Inflammatory macrophage (primary cell): ENCODE results near the gene RAC3.

Experiments
- DNase-seq, 2 donors: peaks; one replicate each; pipeline ENCODE4 v3.0.0-alpha.2; 2020 to 2022

The RAC3 gene

DNA sequence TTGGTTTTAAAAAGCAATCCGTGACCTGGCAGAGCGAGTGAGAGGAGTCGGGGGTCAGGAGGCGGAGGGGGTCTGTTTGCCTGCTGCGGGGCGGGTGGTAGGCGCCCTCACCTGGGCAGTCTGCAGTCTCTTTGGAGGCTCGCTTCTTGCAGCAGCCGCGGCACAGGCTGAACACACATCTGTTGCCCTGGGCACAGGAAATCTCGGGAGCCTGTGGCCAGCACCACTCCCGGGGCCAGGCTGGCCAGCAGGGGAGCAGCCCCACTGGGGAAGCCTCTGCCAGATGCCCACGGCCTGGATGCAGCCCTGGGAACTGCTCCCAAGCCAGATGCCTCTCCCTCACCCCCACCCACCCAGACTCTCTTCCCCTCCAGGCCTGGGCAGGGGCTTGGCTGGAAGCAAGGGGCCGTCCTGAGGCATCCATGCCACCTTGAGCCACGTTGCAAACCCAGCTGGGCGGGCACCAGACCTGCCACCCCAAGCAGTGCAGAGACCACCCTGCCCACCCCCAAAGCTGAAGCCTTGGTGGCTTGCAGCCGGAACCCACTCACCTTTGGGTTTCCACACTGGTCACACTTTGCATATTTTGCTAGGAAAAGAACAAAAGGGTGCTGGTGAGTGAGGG is 26.9 kb downstream of the RAC3 start:
- DNase-seq = no peak

DNA sequence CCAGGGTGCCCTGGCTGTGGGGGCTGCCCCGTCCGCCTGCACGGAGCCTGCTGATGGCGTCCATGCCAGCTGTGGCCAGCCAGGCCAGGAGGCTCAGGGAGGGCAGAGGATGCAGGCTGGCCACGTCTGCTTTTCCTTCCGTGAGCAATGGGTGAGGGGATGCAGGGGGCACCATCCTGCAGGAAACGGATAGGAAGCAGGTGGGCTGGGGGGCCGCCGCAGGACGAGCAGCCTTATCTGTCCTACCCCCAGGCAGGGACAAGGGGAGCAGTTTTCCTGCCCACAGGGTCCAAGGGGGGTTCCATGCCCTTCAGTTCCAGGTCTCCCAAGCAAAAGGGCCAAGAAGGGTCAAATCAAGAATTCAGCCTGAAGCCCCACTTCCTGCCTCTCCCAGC is 27.4 kb downstream of the RAC3 start:
- DNase-seq = no peak

DNA sequence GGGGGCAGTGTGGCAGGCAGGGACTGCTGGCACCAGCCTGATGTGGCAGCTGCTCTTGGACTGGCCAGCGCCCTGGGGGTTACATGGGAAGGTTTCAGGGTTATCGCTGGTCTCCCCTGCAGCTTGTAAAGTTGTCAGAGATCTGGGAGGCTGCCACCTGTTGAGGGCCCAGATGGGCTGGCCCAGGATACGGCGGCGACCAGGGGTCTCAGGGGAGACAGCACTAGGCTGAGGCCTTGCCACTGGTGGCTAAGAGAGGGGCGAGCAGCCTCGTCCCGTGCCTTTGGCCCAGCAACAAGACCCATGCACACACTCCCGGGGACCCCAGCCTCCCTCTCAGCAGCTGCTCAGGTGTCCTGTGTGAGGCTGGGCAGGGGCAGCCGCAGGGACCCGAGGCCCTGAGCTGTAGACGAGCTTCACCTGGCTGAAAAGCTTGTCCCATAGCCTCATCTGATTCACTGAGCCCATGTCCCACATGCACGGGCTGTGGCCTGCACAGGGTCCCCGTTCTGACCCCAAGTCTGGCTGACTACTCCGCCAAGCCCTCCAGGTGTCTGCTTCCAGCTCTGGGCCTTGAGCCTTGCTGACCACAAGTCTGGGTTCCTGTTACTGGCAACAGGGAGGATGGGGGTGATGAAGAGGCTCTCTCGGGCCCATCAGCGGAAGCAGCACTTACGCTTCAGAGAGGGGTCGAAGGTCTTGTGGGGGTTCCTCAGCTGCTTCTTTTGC is 28.0 kb downstream of the RAC3 start:
- no peak for DNase-seq

DNA sequence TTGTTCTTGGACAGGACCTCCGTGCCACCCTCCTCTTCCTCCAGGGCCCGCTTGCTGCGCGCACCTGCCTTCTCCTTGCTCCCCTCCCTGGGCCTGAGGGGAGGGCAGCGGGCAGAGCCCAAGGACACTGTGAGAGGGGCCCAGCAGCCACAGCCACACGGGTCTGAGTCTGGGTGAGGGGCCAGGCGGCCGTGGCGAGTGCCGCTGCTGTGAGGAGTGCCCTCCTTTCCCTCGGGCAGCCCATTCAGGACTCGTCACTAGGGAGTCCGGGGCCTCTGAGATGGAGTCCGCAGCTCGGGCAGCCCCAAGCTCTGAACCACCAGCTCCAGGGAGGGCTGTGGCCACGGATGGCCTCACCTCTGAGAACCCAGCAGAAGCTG is 28.5 kb downstream of the RAC3 start:
- no peak for DNase-seq

DNA sequence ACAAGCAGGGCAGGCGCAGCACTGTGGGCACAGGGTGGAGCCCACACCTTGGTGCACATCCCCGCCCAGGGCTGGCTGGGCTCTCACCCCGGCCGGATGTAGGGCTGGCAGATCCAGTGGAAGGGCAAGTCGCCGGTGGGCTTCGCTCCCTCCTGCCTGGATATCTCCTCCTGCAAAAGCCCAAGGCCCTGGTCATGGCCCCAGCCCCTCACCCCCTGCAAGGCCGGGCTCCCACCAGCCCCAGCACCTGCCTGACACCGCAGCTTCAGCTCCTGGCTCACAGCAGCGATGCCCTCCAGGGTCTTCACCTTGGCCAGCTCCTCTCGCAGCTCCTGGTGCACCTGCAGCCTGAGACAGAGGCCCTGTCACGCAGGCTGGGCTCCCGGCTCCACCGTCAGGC is 29.1 kb downstream of the RAC3 start:
- no peak for DNase-seq

DNA sequence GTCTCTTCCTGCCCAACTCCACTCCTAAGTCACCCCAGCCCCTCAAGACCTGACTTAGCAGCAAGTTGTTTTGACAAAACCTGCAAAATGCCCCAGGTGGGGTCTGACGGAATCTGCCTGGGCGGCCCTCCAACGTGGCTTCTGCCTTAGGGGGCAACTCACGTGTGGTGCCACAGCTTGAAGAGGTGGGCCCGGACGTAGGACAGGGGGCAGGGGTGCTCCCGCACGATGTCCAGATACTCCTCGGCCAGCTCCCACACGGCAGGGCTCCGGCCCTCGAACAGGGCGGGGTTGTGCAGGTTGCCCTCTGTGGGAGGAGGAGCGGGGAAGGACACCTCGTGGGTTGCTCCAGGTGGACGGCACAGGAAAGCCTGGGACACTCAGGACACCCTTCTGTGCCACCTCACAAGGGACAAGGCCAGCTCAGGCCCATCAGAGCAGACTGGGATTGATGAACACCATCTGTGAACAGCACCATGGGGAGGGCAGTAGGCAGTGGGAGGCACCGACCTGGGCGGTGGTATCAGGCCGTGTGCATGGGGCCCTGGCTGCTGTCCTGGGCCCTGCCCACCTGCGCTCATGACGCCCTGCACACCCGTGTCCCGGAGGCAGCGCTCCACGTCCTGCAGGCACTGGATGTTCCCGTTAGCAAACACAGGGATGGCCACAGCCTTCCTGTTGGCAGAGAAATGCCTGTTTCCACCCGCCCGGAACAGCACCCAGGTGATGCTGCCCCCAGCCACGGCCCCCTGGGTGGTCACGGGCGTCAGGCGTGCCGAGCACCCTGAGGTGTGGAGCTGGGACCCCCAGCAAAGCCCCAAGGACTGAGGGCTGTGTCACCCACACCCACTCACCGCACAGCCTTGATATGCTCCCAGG is 29.8 kb downstream of the RAC3 start:
- no peak for DNase-seq

DNA sequence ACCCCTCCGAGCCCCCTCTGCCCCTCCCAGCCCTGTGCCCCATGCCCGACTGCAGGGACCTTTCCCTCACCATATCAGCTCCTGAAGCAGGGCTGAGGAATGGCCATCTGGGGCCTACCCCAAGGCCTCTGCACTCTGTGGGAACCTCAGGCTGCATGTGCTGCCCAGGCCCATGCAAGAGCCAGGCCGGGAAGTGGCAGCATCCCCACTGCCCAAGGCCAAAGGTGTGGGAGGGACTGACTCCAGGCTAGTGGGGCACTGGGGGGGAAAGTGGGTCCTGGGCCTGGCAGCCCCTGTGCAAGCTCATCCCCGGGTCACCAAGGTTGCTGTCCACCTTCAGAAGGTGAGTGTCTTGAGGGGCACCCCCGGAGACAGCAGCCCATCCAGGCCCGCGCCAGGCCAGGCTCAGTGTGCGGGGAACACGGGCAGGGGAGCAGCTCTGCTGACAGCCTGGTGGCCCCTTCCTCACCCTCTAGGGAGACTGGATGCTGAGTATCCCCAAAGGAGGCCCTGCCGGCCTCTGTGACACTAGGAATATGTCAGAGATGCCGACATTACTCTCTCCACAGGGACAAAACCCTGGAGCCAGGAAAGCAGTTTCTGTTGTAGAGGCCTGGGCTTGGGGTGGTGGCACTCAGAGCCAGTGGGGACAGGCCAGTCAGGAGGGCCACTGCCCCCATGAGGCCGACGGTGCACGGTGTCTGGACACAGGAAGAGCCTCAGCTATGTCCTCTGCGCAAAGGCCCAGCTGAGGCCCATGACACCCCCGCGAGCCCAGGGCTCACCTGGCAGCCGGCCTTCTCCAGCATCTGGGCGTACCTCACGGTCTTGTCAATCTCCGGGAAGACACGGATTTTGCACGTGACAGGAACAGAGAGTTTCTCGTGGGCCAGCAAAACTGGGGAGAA is 30.9 kb downstream of the RAC3 start:
- DNase-seq = peak in 1 of 2 donors; percentile 11

DNA sequence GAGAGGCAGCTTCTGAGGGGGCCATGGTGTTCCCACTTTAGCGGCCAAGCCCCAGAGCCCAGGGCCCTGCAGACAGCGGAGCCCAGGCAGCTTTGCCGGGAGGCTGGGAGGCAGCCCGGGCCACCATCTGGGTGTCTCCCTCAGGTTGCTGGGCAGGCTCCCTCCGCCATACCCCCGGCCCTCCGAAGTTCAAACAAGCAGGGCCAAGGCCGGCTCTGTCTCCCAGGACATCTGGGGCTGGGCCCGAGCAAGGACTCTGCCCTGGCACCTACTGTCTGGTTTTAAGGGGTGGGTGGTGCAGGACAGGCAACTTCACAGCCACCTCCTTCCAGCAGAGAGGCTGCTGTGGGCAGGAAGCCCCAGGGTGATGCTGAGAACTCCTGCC is 31.5 kb downstream of the RAC3 start:
- no peak for DNase-seq

DNA sequence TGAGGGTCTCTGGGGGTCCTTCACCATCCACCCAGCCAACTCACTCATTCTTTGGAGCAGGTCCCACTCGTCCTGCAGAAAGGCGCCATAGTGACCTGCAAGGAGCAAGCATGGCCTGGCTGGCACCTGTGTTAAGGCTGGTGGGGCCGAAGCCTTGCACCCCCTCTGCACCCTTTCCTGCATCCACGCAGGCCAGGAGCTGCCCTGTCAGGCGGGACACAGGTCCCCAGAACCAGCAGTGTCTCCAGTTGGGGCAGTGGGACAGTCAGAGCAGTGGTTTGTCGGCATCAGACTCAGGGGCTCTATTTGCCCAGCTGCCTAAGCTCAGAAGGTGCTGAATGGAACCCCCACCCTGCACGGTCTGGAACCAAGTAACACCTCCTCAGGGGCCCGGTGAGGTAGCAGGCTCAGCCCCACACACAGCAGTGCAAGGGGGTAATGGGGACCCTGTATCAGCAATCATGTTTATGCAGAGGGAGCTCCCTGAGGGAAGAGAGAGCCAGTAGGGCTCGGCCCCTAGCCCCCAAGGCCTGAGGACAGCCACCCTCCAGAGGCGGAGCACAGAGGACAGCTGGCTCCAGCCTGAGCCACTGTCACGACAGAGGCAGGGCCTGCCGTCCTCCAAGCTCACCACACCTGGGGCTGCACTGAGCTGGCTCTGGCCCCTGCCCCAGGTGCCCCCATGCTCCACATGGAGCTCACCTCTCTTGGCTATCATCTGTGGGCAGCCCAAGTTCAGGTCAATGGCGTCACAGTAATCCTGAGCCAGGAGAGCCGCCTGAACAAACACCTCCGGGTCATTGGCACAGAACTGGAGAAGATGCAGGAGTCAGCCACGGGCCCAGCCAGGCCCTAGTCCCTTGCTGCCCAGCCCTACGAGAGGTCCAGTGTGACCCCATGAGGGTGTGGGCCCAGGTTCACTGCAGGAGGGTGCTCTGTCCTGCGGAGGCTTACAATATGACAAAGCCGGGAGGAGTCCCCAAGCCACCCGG is 32.2 kb downstream of the RAC3 start:
- no peak for DNase-seq

DNA sequence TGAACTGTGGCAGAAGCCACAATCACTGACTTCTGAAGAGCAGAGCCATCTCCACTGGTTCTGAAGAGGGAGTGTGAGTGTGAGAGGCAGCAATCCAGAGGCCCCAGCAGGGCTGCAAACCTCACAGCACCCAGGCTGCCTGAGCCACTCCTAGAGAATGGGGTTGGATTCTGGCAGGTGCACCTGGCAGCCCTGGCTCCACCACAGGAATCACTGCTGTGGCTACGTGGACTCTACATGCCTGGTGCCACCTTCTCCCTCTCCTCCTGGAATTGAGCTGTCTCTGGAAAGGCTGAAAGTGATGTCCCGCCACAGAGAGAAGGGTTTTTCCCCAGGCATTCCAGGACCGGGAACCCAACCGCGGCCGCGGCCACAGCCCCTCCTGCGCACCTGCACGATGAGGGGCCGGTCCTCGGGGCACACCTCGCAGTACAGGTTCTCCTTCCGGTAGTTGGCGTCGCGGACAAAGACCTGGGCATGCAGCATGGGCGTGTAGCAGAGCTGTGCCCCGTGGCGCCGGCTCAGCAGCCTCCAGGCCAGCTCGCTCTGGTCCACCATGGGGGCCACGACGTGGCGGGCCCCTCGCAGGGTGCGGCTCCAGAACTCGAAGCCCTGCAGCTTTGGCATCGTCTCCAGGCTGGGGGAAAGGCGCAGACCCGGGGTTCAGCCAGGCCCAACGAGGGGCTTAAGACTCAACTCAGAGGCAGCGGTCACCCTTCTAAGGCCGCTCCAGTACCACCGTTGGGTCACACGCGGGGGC is 33.1 kb downstream of the RAC3 start:
- no peak for DNase-seq

DNA sequence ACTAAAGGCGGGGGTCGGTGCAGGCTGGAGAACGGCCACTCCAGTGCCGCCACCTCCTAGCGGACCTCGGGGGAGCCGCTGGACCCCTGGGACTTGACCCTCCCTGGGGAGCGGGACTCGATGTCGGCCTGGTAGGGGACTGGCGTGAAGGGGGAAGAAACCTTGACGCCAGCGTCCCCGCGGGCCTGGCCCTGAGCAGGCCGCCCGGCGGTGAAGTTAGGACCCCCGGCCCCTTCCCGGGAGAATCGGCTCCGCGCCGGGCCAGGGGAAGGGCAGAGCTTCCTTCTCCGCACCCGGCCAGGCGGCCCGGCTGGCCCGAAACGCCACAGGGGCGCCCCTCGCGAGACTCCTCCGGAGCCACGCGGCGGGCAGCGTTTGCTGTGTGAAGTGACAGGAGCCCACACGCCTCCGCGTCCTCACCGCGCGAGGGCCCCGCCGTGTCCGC is 33.7 kb downstream of the RAC3 start:
- peak in 1 of 2 donors; percentile 37 for DNase-seq

DNA sequence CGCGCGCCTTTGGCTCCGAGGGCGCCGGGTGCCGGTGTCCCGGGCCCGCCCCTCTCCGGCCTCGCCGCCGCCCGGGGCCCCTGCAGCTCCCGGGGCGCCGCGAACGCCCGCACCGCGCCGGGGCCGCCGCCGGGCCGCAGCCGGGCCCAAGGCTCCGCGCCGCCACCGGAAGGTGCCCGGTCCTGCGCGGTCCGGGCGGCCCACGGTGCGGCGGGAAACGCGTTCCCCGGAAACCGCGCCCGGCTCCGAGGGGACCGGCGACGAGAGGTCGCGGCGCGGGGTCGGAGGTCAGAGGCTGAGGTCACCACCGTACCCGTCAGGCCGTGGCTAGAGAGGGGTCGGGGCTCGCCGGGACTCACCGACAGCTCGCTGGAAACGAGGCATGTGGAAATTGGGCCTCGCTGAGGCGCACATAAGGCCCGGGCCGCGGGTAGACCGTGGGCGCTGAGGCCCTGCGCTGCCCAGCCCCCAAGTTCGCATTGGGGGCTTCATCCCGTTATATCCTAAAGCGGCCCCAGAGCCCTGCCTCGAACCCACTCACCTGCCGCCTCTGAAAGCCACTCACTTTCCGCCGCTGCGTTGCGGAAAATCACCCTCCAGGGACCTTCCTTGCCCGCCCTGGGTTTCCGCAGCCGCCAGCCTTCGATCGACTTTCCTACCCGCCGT is 34.3 kb downstream of the RAC3 start, which contains the start of gene DUS1L:
Gene DUS1L (minus strand): TSS at position 167 of the 666 bp plus-strand sequence. CDS start 745 bp downstream, outside the sequence.
- DNase-seq = peak; percentile 67 to 74

DNA sequence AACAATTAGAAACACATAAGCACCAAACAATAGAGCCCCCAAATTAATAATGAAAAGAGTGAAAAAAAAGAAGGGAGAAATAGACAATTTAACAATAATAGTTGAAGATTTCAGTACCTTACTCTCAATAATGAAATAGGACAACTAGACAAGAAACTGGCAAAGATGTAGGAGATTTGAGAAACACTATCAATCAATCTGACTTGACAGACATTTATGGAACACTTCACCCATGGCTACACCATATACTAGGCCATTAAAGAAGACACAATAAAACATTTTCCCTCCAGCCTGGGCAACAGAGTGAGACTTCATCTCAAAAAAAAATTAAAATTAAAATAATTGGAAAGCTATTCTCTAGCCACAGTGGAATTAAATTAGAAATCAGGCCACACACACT is 39.1 kb downstream of the RAC3 start:
- DNase-seq = no peak

DNA sequence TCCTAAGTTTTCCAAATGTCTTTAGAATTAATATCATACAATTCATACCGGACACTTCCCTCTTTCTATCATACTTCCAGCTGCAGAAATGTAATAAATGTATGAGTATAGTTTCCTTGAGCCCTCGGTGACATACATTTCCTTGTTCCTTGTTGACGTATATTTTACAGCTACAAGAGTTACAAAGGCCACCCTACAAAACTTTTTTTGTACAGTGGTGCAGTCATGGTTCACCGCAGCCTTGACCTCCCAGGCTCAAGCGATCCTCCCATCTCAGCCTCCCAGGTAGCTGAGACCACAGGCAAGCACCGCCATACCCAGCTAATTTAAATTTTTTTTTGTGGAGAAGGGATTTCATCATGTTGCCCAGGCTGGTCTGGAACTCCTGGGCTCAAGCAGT is 41.3 kb downstream of the RAC3 start:
- DNase-seq = no peak

DNA sequence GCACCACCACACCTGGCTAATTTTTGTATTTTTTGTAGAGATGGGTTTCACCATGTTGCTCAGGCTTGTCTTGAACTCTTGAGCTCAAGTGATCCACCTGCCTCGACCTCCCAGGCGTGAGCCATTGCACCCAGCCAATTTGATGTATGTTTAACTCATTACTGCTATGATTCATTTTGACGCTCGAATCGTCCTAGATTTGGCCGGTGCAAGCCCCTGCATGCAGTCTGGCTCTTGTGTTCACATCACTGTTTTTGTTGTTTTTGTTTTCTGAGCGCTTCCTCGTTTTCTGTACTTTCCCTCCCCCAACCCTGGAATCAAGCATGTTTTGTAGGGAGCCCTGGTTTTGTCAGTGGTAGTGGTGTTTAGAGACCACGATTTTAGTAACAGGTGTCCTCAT is 42.0 kb downstream of the RAC3 start:
- no peak for DNase-seq

DNA sequence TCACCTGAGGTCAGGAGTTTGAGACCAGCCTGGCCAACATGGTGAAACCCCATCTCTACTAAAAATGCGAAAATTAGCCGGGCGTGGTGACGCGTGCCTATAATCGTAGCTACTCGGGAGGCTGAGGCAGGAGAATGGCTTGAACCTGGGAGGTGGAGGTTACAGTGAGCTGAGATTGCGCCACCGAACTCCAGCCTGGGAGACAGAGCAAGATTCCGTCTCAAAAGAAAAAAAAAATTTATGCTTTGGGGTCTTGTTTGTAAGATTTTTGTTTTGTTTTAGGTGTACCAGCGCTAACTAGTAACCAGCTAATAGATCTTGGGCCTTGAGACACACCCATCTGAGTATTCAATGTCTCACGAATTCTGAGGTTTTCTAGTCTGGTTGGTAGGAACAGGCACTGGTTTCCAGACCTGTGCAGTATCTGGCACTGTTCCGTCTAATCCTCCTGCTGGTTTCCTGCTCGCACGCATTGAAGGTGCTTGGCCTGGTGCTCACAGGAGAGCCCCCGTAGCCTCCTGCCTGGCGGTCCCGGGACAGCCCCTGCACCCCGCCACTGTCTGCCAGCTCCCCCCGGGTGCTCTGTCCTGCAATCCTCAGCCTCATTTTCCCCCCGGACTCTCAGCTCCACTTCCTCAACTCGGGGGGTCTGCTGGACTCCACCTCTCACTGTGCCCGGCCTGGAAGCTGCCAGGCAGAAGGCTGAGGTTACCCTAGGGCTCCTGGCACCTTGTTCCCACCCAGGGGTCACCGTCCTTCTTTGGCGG is 44.7 kb downstream of the RAC3 start:
- no peak for DNase-seq

DNA sequence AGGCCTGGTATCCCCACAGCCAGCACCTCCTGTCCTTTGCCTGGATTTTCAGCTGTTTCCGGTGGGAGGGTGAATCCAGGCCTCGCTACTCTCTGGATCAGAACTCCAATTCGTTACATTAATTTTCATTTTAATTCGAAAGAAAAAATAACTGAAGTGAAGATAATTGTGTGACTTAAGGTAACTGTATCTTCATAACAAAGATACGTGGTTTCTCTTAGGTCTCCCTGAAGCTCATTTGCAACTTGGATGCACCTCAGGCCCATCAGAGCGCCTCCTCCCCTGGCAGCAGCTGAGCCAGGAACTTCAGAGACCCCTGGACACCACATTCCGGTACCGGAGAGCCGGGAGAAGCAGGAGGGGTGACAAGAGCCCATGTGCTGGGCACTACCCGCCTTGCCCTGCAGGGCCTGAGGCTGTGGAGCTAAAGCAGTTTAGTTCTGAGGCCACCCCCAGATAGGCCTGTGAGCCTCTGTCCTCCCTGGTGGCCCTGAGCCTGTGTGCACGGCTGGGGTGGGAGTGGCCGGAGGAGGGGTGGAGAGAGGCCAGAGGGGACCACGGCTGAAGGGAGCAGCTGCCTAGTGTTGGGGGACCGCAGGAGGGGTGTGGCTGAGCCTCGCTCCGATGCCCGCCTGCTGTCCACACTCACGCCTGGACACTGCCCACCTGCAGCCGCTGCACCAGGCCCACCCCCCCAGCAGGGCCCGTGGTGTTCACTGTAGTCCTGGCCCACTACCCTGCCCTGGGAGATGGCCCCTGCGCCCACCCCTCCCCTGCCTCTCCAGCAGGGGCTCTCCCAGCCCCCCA is 45.5 kb downstream of the RAC3 start:
- DNase-seq = no peak
